Measurements from ENCODE around the gene SUGCT. TPM values are rescaled to one million over a fixed set of nuclear protein-coding genes. Genes with fewer than 3 reads are reported as not detected.

SUGCT gene
- total RNA-seq, 1 experiment from 2014 or later: 5.4 TPM

- H3K27ac ChIP-seq (ENCODE audit: insufficient read length, low read depth, low read length): no peak overlapping the region
- H4K91ac ChIP-seq (ENCODE audit: insufficient read length, low read depth, low read length): no peak overlapping the region
- H4K5ac ChIP-seq (ENCODE audit: insufficient read length, low read depth, low read length): no peak overlapping the region
- no peak overlapping the region for H2BK20ac ChIP-seq (ENCODE audit: low read depth, low read length, poor library complexity, severe bottlenecking)
- Mint-ChIP-seq H3K4me3 (no peak overlapping the region), H3K9me3 (peaks cover 10 to 12% of the 10 kb centered on the region in 2 experiments; a peak in 4 of 5 replicates), H3K36me3 (ENCODE audit: insufficient read depth in 1 of 3, low read depth in 3 of 3) (peaks cover 0 to 12% (median 1%) of the 10 kb centered on the region in 3 experiments; a peak in 3 of 7 replicates), H3K27ac (no peak overlapping the region), H3K27me3 (ENCODE audit: low read depth) (no peaks in the 10 kb centered on the region), H3K4me1 (peaks cover 0 to 2% of the 10 kb centered on the region in 2 experiments; a peak in 1 of 4 replicates)
- no peak overlapping the region for H3K14ac ChIP-seq (ENCODE audit: insufficient read depth, low read length)
- no CpG with 5 or more reads among the region's 1 CpG for WGBS (ENCODE audit: extremely low coverage, insufficient read length, low lambda C conversion rate)
- no peak overlapping the region for H2AFZ ChIP-seq (ENCODE audit: low read length)
- H3K56ac ChIP-seq (ENCODE audit: insufficient read length, low read depth, low read length): no peak overlapping the region
- H3K79me2 ChIP-seq (ENCODE audit: insufficient read depth, low read length): no peaks in the 10 kb centered on the region
- H2BK12ac ChIP-seq (ENCODE audit: insufficient read length, low read depth, low read length): no peak overlapping the region
- H3K4me2 ChIP-seq (ENCODE audit: insufficient read depth, insufficient read length, low read length): no peak overlapping the region
- no peak overlapping the region for H3T11ph ChIP-seq (ENCODE audit: low read length)
- no peak overlapping the region for H3K23ac ChIP-seq (ENCODE audit: insufficient read length, low read depth, low read length)
- H3K4ac ChIP-seq (ENCODE audit: low read depth, low read length): no peak overlapping the region
- no peaks in the 10 kb centered on the region for H3K79me1 ChIP-seq (ENCODE audit: insufficient read depth, low read depth, low read length, poor library complexity, severe bottlenecking)
- H2BK5ac ChIP-seq (ENCODE audit: insufficient read length, low read length): no peak overlapping the region
- H3K9me3 ChIP-seq (ENCODE audit: control insufficient read depth, low read depth, low read length): no peaks in the 10 kb centered on the region
- no peak overlapping the region for H4K8ac ChIP-seq (replicated peaks; ENCODE audit: insufficient read length, low read depth, low read length)
- DNase-seq: no peak
- no peaks in the 10 kb centered on the region for H3K23me2 ChIP-seq (ENCODE audit: insufficient read length, low read depth, low read length, poor library complexity, severe bottlenecking)
- no peak for TF ChIP-seq CTCF (conservative IDR thresholded peaks at IDR 0.05)
- no peak overlapping the region for H2AK5ac ChIP-seq (ENCODE audit: insufficient read length, low read length)
- no peak overlapping the region for H3K18ac ChIP-seq (ENCODE audit: insufficient read length, low read depth, low read length)
- H2BK15ac ChIP-seq (ENCODE audit: low read depth, low read length): no peak overlapping the region
- H4K20me1 ChIP-seq (ENCODE audit: control insufficient read depth, insufficient read depth, insufficient read length): no peaks in the 10 kb centered on the region
- no peak overlapping the region for H3K9ac ChIP-seq (ENCODE audit: extremely low read depth, insufficient read length, low read length)
- no peak overlapping the region for H2BK120ac ChIP-seq (ENCODE audit: low read depth, low read length, poor library complexity, severe bottlenecking)
- no peaks in the 10 kb centered on the region for H3K27me3 ChIP-seq (ENCODE audit: insufficient read depth, low read length)
- no peaks in the 10 kb centered on the region for H3K4me1 ChIP-seq (ENCODE audit: insufficient read depth, low read length)
Measured at GRCh38 chr7:40502359-40502758, 367.6 kb downstream of the SUGCT start.
